NB4 (cell line): Measurements from ENCODE around the gene RAD1.

Experiments
- DNase-seq: peaks from one replicate; pipeline ENCODE4 v3.0.0; 2010; ENCODE audit warnings: low read depth
- H3K4me3 ChIP-seq: one replicate; pipeline ENCODE4 v1.5.1; 2011; ENCODE audit warnings: mild to moderate bottlenecking, low read depth, low read length, moderate library complexity
- CTCF ChIP-seq: IDR thresholded peaks from one replicate; pipeline ENCODE4 v1.5.1; 2012; ENCODE audit warnings: low read depth, low read length
- MYC ChIP-seq: IDR thresholded peaks from 2 replicates; pipeline ENCODE4 v1.6.1; 2011; ENCODE audit warnings: low read depth, low read length
- POLR2A ChIP-seq: IDR thresholded peaks from 2 replicates; pipeline ENCODE4 v1.6.1; 2011; ENCODE audit warnings: mild to moderate bottlenecking; ENCODE audit not compliant: insufficient read length; ENCODE audit errors: extremely low read depth
- TF ChIP-seq, protein P1 (sequence below): IDR thresholded peaks from 2 replicates; pipeline ENCODE4 v1.6.1; 2011; ENCODE audit warnings: low read depth, low read length

RAD1 gene

GRCh38 chr5:34858790-34859189 lies 56.5 kb downstream of the RAD1 start:
- no peak for TF ChIP-seq POLR2A
- TF ChIP-seq, protein P1, sequence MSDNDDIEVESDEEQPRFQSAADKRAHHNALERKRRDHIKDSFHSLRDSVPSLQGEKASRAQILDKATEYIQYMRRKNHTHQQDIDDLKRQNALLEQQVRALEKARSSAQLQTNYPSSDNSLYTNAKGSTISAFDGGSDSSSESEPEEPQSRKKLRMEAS: no peak
- TF ChIP-seq CTCF: no peak
- no peak for TF ChIP-seq MYC
- H3K4me3 ChIP-seq: no peak overlapping the region
- DNase-seq: no peak

GRCh38 chr5:34857894-34858293 lies 57.4 kb downstream of the RAD1 start:
- no peak for TF ChIP-seq POLR2A
- no peak for DNase-seq
- no peak overlapping the region for H3K4me3 ChIP-seq

DNA sequence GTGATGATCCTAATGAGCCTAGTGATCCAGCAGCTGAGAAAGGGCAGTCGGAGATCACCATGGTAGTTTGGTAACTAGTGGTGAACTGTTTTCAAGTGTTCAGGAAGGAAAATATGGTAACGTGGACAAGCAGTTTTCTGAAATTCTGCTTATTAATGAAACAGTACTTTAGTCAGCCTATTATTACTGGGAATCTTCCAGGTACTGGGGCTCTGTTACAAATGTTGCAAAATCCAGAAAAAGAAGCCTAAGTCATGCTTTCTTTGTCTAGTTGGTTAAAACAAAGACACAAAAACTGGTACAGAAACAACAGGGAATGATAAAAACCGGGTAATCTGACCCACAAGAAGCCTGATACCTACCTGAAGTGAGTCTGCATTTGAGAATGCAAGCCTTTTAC lies 58.1 kb downstream of the RAD1 start:
- TF ChIP-seq POLR2A: no peak
- TF ChIP-seq MYC: no peak
- TF ChIP-seq, protein P1: no peak
- no peak for TF ChIP-seq CTCF
- no peak for DNase-seq

More for the DNA sequence above, 58.1 kb downstream of the RAD1 start:
- H3K4me3 ChIP-seq: no peak overlapping the region
